SU-DHL-6 (cell line): ENCODE measurements around the gene TBX3.

Source experiments
- H2AFZ ChIP-seq: fragments of 200-600 bp; sonication (generic); 2 replicates; pipeline ENCODE4 v1.6.1; 2014; ENCODE audit warnings: low read depth, mild to moderate bottlenecking, moderate library complexity, mixed read lengths, antibody characterized with exemption, low read length; ENCODE audit not compliant: severe bottlenecking
- H3F3A ChIP-seq: fragments of 200-600 bp; shearing (Covaris generic); 2 replicates; pipeline ENCODE4 v1.6.0; 2016; ENCODE audit warnings: antibody characterized with exemption, mild to moderate bottlenecking; ENCODE audit not compliant: insufficient read depth
- H3K27ac ChIP-seq: fragments of 200-600 bp; sonication (generic); 2 replicates; pipeline ENCODE4 v1.5.1; 2016; ENCODE audit warnings: low read depth, mild to moderate bottlenecking, low read length, moderate library complexity, mixed read lengths
- H3K27me3 ChIP-seq: fragments of 200-600 bp; sonication (generic), shearing (Covaris generic); 2 replicates; pipeline ENCODE4 v1.6.0; 2014; ENCODE audit warnings: mild to moderate bottlenecking, low read length
- H3K36me3 ChIP-seq: fragments of 200-600 bp; sonication (generic); 2 replicates; pipeline ENCODE4 v1.6.1; 2014; ENCODE audit warnings: mild to moderate bottlenecking, low read length, mixed read lengths
- H3K4me2 ChIP-seq: fragments of 300-600, 200-600 bp; shearing (Covaris generic), sonication (generic); 2 replicates; pipeline ENCODE4 v1.6.0; 2014; ENCODE audit warnings: low read length, low read depth, mild to moderate bottlenecking; ENCODE audit not compliant: poor library complexity, severe bottlenecking
- H3K4me3 ChIP-seq: fragments of 200-600 bp; sonication (generic); 2 replicates; pipeline ENCODE4 v1.5.1; 2014; ENCODE audit warnings: antibody characterized with exemption, low read length, mild to moderate bottlenecking, mixed read lengths; ENCODE audit not compliant: insufficient read depth, poor library complexity, severe bottlenecking
- H3K79me2 ChIP-seq: fragments of 200-600 bp; sonication (generic); 2 replicates; pipeline ENCODE4 v1.6.1; 2014; ENCODE audit warnings: mild to moderate bottlenecking, low read length, moderate library complexity; ENCODE audit not compliant: insufficient read depth
- H3K9ac ChIP-seq: fragments of 200-600 bp; sonication (generic); 2 replicates; pipeline ENCODE4 v1.7.0; 2014; ENCODE audit warnings: mild to moderate bottlenecking, low read length
- H3K9me2 ChIP-seq: fragments of 200-600 bp; sonication (generic); replicated peaks from 2 replicates; pipeline ENCODE4 v1.6.1; 2014; ENCODE audit warnings: low read length; ENCODE audit not compliant: insufficient read depth
- H3K9me3 ChIP-seq: fragments of 200-600 bp; sonication (generic); 2 replicates; pipeline ENCODE4 v1.6.1; 2014; ENCODE audit warnings: low read length, mixed read lengths; ENCODE audit not compliant: insufficient read depth
- H4K20me1 ChIP-seq: fragments of 200-600 bp; sonication (generic); 2 replicates; pipeline ENCODE4 v1.6.1; 2014; ENCODE audit warnings: low read depth, mild to moderate bottlenecking, antibody characterized with exemption, low read length, moderate library complexity, mixed read lengths
- CTCF ChIP-seq: fragments of 200-600 bp; sonication (generic); IDR thresholded peaks from one replicate; pipeline ENCODE4 v1.5.1; 2017; ENCODE audit warnings: antibody characterized with exemption, mild to moderate bottlenecking, low read length, moderate library complexity; ENCODE audit not compliant: insufficient read depth, poor library complexity, severe bottlenecking
- EZH2phosphoT487 ChIP-seq: fragments of 200-600 bp; sonication (generic), shearing (Covaris generic); conservative IDR thresholded peaks from 2 replicates; pipeline ENCODE4 v1.6.1; 2018; ENCODE audit warnings: mild to moderate bottlenecking, antibody characterized with exemption, low read length, moderate library complexity, mixed read lengths

Gene TBX3

DNA sequence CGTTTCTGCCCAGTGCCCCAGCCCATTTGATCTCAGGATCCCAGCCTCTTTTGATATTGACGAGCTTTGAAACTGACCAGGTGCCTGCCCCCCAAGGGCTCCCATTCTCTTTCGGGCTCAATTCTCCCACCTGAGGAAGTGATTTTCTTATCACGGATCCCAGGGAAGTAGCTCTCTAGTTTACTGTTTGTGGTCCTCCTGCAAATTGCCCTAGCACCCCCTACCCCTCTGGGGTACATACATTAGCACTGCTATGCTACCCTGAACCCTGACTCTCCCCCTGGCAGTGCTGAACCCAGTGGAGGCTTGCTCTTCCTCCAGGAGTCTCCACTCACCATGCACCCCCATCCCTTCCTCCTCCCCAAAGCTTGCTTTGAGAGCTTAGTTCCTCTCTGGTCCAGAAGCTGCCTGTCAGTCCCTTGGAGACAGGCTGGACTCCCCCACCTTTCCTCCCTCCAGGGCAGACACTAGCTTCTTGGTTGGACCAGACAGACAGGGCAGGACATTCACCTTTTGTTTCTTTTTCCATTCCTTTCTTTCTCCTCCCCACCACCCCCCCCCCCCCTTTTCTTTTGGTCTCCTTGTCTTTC, 4.4 kb upstream of the TBX3 start:
- Histone ChIP-seq H3K36me3 (no peaks in the 10 kb centered on the region), H2AFZ (no peak overlapping the region), H3K79me2 (no peaks in the 10 kb centered on the region), H3K9ac (no peak overlapping the region), H3F3A (no peaks in the 10 kb centered on the region), H3K4me3 (no peak overlapping the region), H3K27ac (no peak overlapping the region), H3K27me3 (no peaks in the 10 kb centered on the region), H3K4me2 (no peak overlapping the region), H3K9me2 (no peaks in the 10 kb centered on the region), H4K20me1 (no peaks in the 10 kb centered on the region), H3K9me3 (no peaks in the 10 kb centered on the region)
- TF ChIP-seq CTCF (no peak), EZH2phosphoT487 (no peak)

DNA sequence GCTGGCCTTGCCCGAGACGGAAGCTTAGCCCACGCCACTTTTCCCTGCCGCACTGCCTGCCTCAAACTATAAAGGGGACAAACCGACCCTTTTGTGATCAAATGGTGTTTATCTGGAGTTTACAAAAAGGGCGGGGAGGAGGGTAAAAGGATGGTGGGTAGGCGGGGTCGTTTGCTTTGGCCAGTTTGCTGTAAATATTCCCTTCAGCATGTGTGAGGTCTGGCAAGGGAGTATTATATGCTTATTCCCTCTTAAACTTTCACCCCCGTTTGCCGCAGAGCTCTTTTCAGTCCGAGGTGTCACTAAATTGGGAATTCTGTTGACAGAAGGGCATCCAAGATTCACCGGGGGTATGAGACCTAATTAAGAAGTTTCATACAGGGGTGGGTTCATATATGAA, 3.8 kb upstream of the TBX3 start:
- Histone ChIP-seq H3K27ac (no peak overlapping the region), H3K27me3 (no peaks in the 10 kb centered on the region), H3K9me3 (no peaks in the 10 kb centered on the region), H4K20me1 (no peaks in the 10 kb centered on the region), H3F3A (no peaks in the 10 kb centered on the region), H3K4me2 (no peak overlapping the region), H3K36me3 (no peaks in the 10 kb centered on the region), H3K4me3 (no peak overlapping the region), H3K9ac (no peak overlapping the region), H2AFZ (no peak overlapping the region), H3K9me2 (no peaks in the 10 kb centered on the region), H3K79me2 (no peaks in the 10 kb centered on the region)
- TF ChIP-seq CTCF (no peak), EZH2phosphoT487 (no peak)

DNA sequence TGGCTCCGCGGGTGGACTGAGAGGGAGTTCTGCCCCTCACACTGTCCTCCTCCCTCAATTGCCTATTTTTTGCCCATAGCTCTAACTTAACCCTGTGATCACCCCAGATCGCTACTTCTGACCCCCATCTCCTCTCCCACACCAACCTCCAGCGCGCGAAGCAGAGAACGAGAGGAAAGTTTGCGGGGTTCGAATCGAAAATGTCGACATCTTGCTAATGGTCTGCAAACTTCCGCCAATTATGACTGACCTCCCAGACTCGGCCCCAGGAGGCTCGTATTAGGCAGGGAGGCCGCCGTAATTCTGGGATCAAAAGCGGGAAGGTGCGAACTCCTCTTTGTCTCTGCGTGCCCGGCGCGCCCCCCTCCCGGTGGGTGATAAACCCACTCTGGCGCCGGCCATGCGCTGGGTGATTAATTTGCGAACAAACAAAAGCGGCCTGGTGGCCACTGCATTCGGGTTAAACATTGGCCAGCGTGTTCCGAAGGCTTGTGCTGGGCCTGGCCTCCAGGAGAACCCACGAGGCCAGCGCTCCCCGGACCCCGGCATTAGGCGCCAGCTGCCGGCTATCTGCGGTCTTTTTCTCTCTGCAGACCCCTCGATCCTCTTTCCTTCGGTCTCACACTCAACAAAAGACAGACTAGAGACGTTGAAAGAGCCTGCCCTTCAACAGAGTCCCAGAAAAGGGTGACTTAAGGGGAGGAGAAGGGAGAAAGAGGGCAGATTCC, 3.0 kb upstream of the TBX3 start:
- Histone ChIP-seq H3K79me2 (no peaks in the 10 kb centered on the region), H3K9me3 (no peaks in the 10 kb centered on the region), H2AFZ (no peak overlapping the region), H3K9ac (no peak overlapping the region), H4K20me1 (no peaks in the 10 kb centered on the region), H3K4me3 (no peak overlapping the region), H3K4me2 (no peak overlapping the region), H3K36me3 (no peaks in the 10 kb centered on the region), H3F3A (no peaks in the 10 kb centered on the region), H3K9me2 (no peaks in the 10 kb centered on the region), H3K27ac (no peak overlapping the region), H3K27me3 (no peaks in the 10 kb centered on the region)
- TF ChIP-seq EZH2phosphoT487 (no peak), CTCF (no peak)
